ENCODE data around the gene FUT4. TPM values are rescaled to one million over a fixed set of nuclear protein-coding genes. Genes with fewer than 3 reads are reported as not detected.
A peak's percentile ranks its signal among the peaks of the same experiment; 100 is the strongest.
"Not testable (repeated sequence)": the region's sequence is repeated elsewhere in the genome, so short reads cannot be mapped to it uniquely, and the experiment has no call there.

FUT4 gene
- total RNA-seq, 1 experiment from 2014 or later = 24.5 TPM

DNA sequence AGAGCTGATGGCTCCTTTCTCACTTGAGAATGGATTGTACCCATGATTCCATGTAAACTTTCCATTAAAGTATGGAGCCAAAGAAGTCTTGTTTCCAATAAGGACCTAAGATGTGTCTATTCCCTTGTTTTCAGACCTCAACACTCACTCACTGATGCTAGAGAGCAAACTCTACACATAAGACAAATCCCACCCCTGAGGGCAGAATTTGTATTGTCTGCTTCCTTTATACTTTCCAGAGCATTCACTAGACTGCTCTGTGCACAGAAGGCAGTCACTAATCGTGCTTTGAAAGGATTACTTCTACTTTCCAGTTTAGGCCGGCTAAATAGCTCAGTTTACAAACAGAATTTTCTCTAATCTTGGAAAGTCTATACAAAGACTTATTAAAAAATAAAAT, 43.5 kb upstream of the FUT4 start:
- Histone ChIP-seq H3K9me3 (no peaks in the 10 kb centered on the region), H3K4me1 (peaks cover 4% of the 10 kb centered on the region), H3K4me3 (ENCODE audit: low read depth, low read length) (no peak overlapping the region), H3K27me3 (replicated peaks; ENCODE audit: control insufficient read depth, insufficient read depth, low read length) (no peaks in the 10 kb centered on the region), H3K36me3 (ENCODE audit: control insufficient read depth, insufficient read depth, low read length) (peaks cover 4% of the 10 kb centered on the region; the same call in 1 of the 2 replicates)
- DNase-seq = no peak
- BruUV-seq (replicated peaks) = no TSS peak
- Mint-ChIP-seq H3K36me3 (ENCODE audit: insufficient read depth, unreplicated experiment) (peaks cover 34% of the 10 kb centered on the region), H3K9me3 (ENCODE audit: unreplicated experiment) (no peaks in the 10 kb centered on the region), H3K4me3 (ENCODE audit: unreplicated experiment) (no peak overlapping the region), H3K27me3 (ENCODE audit: insufficient read depth, unreplicated experiment) (no peaks in the 10 kb centered on the region), H3K4me1 (ENCODE audit: low read depth, unreplicated experiment) (peaks cover 4% of the 10 kb centered on the region), H3K27ac (ENCODE audit: unreplicated experiment) (no peak overlapping the region)
- TF ChIP-seq, protein P1, sequence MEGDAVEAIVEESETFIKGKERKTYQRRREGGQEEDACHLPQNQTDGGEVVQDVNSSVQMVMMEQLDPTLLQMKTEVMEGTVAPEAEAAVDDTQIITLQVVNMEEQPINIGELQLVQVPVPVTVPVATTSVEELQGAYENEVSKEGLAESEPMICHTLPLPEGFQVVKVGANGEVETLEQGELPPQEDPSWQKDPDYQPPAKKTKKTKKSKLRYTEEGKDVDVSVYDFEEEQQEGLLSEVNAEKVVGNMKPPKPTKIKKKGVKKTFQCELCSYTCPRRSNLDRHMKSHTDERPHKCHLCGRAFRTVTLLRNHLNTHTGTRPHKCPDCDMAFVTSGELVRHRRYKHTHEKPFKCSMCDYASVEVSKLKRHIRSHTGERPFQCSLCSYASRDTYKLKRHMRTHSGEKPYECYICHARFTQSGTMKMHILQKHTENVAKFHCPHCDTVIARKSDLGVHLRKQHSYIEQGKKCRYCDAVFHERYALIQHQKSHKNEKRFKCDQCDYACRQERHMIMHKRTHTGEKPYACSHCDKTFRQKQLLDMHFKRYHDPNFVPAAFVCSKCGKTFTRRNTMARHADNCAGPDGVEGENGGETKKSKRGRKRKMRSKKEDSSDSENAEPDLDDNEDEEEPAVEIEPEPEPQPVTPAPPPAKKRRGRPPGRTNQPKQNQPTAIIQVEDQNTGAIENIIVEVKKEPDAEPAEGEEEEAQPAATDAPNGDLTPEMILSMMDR (IDR thresholded peaks at IDR 0.05; ENCODE audit: insufficient read depth in 1 of 2, low read depth in 1 of 2, low read length in 1 of 2, severe bottlenecking in 1 of 2, unreplicated experiment in 1 of 2) = no peak
- ChIA-PET POLR2A (no interaction called here), CTCF (no interaction called here)
- intact Hi-C loops (cut with micrococcal nuclease; ENCODE audit: unreplicated experiment) = loop anchor here (10.0 kb wide), 1 partner anchor 175 kb away; no protein-coding TSS in a partner anchor

DNA sequence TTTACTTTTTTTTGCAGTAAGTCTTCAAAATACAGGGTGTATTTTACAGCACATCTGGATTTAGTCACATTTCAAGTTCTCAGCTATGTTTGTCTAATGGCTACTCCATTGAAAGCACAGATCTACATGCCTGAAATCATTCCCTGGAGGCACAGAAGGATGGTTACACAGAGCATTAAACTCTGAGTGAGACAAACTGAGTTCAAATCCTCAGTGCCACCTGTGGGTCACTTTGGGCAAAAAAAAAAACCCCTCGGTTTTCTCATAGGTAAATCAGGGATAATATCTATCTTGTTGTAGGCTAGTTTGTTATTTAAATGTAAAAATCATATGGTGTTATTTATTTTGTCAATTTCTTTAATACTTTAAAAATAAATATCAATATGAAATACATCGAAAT, 42.2 kb upstream of the FUT4 start:
- Mint-ChIP-seq H3K36me3 (ENCODE audit: insufficient read depth, unreplicated experiment) (peaks cover 26% of the 10 kb centered on the region), H3K4me1 (ENCODE audit: low read depth, unreplicated experiment) (no peaks in the 10 kb centered on the region), H3K9me3 (ENCODE audit: unreplicated experiment) (no peaks in the 10 kb centered on the region), H3K27ac (ENCODE audit: unreplicated experiment) (no peak overlapping the region), H3K4me3 (ENCODE audit: unreplicated experiment) (no peak overlapping the region), H3K27me3 (ENCODE audit: insufficient read depth, unreplicated experiment) (no peaks in the 10 kb centered on the region)
- no peaks in the 10 kb centered on the region for H3K4me1 ChIP-seq
- TF ChIP-seq, protein P1 (IDR thresholded peaks at IDR 0.05; ENCODE audit: insufficient read depth in 1 of 2, low read depth in 1 of 2, low read length in 1 of 2, severe bottlenecking in 1 of 2, unreplicated experiment in 1 of 2) = no peak
- H3K4me3 ChIP-seq (ENCODE audit: low read depth, low read length) = no peak overlapping the region
- no TSS peak for BruUV-seq (replicated peaks)
- H3K27me3 ChIP-seq (replicated peaks; ENCODE audit: control insufficient read depth, insufficient read depth, low read length) = no peaks in the 10 kb centered on the region
- no peak for DNase-seq
- ChIA-PET POLR2A (no interaction called here), CTCF (interaction anchor here (0.6 to 1.0 kb wide), 2 partner anchors 606 to 1265 kb away, joined by 3 to 4 read pairs; no protein-coding TSS in a partner anchor)
- H3K36me3 ChIP-seq (ENCODE audit: control insufficient read depth, insufficient read depth, low read length) = peaks cover 4% of the 10 kb centered on the region; the same call in 1 of the 2 replicates
- intact Hi-C loops (cut with micrococcal nuclease; ENCODE audit: unreplicated experiment) = loop anchor here (10.0 kb wide), 1 partner anchor 177 kb away; no protein-coding TSS in a partner anchor
- H3K9me3 ChIP-seq = no peaks in the 10 kb centered on the region

DNA sequence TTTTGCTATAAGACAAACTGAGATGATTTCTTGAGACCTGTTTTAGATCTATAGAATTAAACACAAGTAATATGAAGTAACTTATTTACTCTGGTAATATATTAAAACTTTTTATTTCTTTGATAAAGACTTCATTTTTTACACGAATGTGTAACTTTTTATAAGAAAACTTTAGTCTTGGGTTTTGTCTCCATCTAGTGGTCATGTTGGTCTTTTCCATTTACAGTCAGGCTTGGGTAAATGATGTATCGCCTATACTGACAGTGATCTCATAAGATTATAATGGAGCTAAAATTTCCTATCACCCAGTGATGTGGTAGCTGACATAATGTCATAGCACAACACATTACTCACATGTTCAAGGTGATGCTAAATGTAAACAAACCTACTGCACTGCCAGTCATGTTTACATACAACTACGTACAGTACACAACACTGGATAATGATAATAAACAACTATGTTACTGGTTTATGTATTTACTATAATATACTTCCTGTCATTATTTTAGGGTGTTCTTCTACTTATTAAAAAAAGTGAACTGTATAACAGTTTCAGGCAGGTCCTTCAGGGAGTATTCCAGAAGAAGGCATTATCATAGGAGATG, 38.9 kb upstream of the FUT4 start:
- ChIA-PET POLR2A (no interaction called here), CTCF (interaction anchor here (0.6 to 1.6 kb wide), 6 partner anchors 11 to 609 kb away, joined by 3 to 15 read pairs (median 4); partner anchors contain the start of genes ANKRD49 and MRE11)
- Histone ChIP-seq H3K4me3 (ENCODE audit: low read depth, low read length) (no peak overlapping the region), H3K27me3 (replicated peaks; ENCODE audit: control insufficient read depth, insufficient read depth, low read length) (no peaks in the 10 kb centered on the region), H3K4me1 (no peaks in the 10 kb centered on the region), H3K9me3 (no peaks in the 10 kb centered on the region), H3K36me3 (ENCODE audit: control insufficient read depth, insufficient read depth, low read length) (no peaks in the 10 kb centered on the region)
- Mint-ChIP-seq H3K27me3 (ENCODE audit: insufficient read depth, unreplicated experiment) (peaks cover 5% of the 10 kb centered on the region), H3K4me3 (ENCODE audit: unreplicated experiment) (no peak overlapping the region), H3K36me3 (ENCODE audit: insufficient read depth, unreplicated experiment) (no peaks in the 10 kb centered on the region), H3K4me1 (ENCODE audit: low read depth, unreplicated experiment) (no peaks in the 10 kb centered on the region), H3K9me3 (ENCODE audit: unreplicated experiment) (no peaks in the 10 kb centered on the region), H3K27ac (ENCODE audit: unreplicated experiment) (no peak overlapping the region)
- peak in 1 of 2 experiments; percentile 62 for DNase-seq
- BruUV-seq (replicated peaks) = no TSS peak
- intact Hi-C loops (cut with micrococcal nuclease; ENCODE audit: unreplicated experiment) = loop anchor here (1.0 to 10.0 kb wide), 7 partner anchors 180 to 614 kb away; no protein-coding TSS in a partner anchor
- TF ChIP-seq, protein P1 (IDR thresholded peaks at IDR 0.05; ENCODE audit: insufficient read depth in 1 of 2, low read depth in 1 of 2, low read length in 1 of 2, severe bottlenecking in 1 of 2, unreplicated experiment in 1 of 2) = peak; percentile 87 to 88

DNA sequence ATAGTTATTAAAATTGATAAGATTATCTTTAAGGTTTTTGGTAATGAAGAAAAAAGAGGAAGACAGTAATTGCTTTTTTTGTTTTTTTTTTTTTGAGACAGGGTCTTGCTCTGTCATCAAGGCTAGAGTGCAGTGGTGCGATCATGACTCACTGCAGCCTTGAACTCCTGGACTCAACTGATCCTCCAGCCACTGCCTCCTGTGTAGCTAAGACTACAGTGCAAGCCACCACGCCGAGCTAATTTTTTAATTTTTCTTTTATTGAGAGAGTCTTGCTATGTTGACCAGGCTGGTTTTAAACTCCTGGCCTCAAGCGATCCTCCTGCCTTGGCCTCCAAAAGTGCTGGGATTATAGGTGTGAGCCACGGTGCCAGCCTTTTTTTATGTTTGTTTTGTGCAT, 37.2 kb upstream of the FUT4 start:
- CTCF ChIA-PET; POLR2A ChIA-PET; H3K9me3 Mint-ChIP-seq (ENCODE audit: unreplicated experiment): not testable (repeated sequence)

More for the DNA sequence above, 37.2 kb upstream of the FUT4 start:
- H3K27ac Mint-ChIP-seq (ENCODE audit: unreplicated experiment); H3K4me3 Mint-ChIP-seq (ENCODE audit: unreplicated experiment); H3K36me3 Mint-ChIP-seq (ENCODE audit: insufficient read depth, unreplicated experiment); BruUV-seq (replicated peaks); H3K4me1 Mint-ChIP-seq (ENCODE audit: low read depth, unreplicated experiment); H3K4me3 ChIP-seq (ENCODE audit: low read depth, low read length); H3K27me3 Mint-ChIP-seq (ENCODE audit: insufficient read depth, unreplicated experiment); DNase-seq; H3K36me3 ChIP-seq (ENCODE audit: control insufficient read depth, insufficient read depth, low read length); H3K4me1 ChIP-seq; H3K9me3 ChIP-seq; H3K27me3 ChIP-seq (replicated peaks; ENCODE audit: control insufficient read depth, insufficient read depth, low read length): not testable (repeated sequence)
- intact Hi-C loops (cut with micrococcal nuclease; ENCODE audit: unreplicated experiment) = loop anchor here (10.0 kb wide), 1 partner anchor 182 kb away; no protein-coding TSS in a partner anchor
